HepG2 (cell line): Measurements from ENCODE around the gene NFE2. TPM values are rescaled to one million over a fixed set of nuclear protein-coding genes. Genes with fewer than 3 reads are reported as not detected.

Source experiments
- AGO2 ChIP-seq: fragments of 200-400 bp; formaldehyde crosslinking; optimal IDR thresholded peaks from 2 replicates; pipeline ENCODE3; 2017; ENCODE audit warnings: mild to moderate bottlenecking, low read depth, low read length, moderate library complexity
- HDAC2 ChIP-seq: sonication (generic); formaldehyde crosslinking; IDR thresholded peaks from 2 replicates; pipeline ENCODE4 v1.4.0; 2020; ENCODE audit warnings: missing genetic modification reagents
- HMGXB4 ChIP-seq, 2 experiments: sonication (generic) in 1 of 2; formaldehyde crosslinking in 1 of 2; IDR thresholded peaks; 2 replicates each; pipeline versions ENCODE4 v1.4.0 to v1.6.1; 2018 to 2020; ENCODE audit warnings: missing genetic modification reagents in 2 of 2, borderline replicate concordance in 1 of 2, low read depth in 1 of 2, mild to moderate bottlenecking in 1 of 2, missing biosample characterization in 1 of 2
- HNRNPL ChIP-seq: fragments of 200-400 bp; formaldehyde crosslinking; IDR thresholded peaks from 2 replicates; pipeline ENCODE4 v1.6.1; 2017; ENCODE audit warnings: mild to moderate bottlenecking, low read depth, low read length
- IRX3 ChIP-seq: sonication (generic); formaldehyde crosslinking; IDR thresholded peaks from 2 replicates; pipeline ENCODE4 v1.8.1; 2023; ENCODE audit warnings: mild to moderate bottlenecking, low read depth, missing genetic modification reagents, borderline replicate concordance
- MTA1 ChIP-seq: sonication (generic); formaldehyde crosslinking; IDR thresholded peaks from 2 replicates; pipeline ENCODE4 v1.4.0; 2020; ENCODE audit warnings: missing genetic modification reagents, mild to moderate bottlenecking, borderline replicate concordance
- NFYB ChIP-seq: sonication (generic); formaldehyde crosslinking; IDR thresholded peaks from 2 replicates; pipeline ENCODE4 v1.4.0; 2020; ENCODE audit warnings: missing genetic modification reagents
- PITX1 ChIP-seq: sonication (generic); formaldehyde crosslinking; IDR thresholded peaks from 2 replicates; pipeline ENCODE4 v1.5.1; 2020; ENCODE audit warnings: mild to moderate bottlenecking, missing genetic modification reagents
- ZFX ChIP-seq: sonication (generic); formaldehyde crosslinking; IDR thresholded peaks from 2 replicates; pipeline ENCODE4 v1.4.0; 2020; ENCODE audit warnings: mild to moderate bottlenecking, low read depth, missing genetic modification reagents, moderate library complexity
- ZNF264 ChIP-seq: sonication (generic); formaldehyde crosslinking; IDR thresholded peaks from 2 replicates; pipeline ENCODE4 v1.4.0; 2020; ENCODE audit warnings: missing genetic modification reagents
- ZNF331 ChIP-seq: sonication (generic); formaldehyde crosslinking; IDR thresholded peaks from 2 replicates; pipeline ENCODE4 v1.4.0; 2020; ENCODE audit warnings: missing genetic modification reagents
- ZNF513 ChIP-seq: sonication (generic); formaldehyde crosslinking; conservative IDR thresholded peaks from 2 replicates; pipeline ENCODE4 v1.5.0; 2020; ENCODE audit warnings: missing genetic modification reagents
- ZNF674 ChIP-seq: sonication (generic); formaldehyde crosslinking; IDR thresholded peaks from 2 replicates; pipeline ENCODE4 v1.5.0; 2020; ENCODE audit warnings: low read depth, mild to moderate bottlenecking, missing genetic modification reagents
- ZNF83 ChIP-seq: sonication (generic); formaldehyde crosslinking; IDR thresholded peaks from 2 replicates; pipeline ENCODE4 v1.4.0; 2020; ENCODE audit warnings: missing genetic modification reagents, mild to moderate bottlenecking, borderline replicate concordance
- polyA plus RNA-seq, 8 experiments: library from polyadenylated mRNA; depleted of rRNA in 3 of 8; stranded (reverse) in 7 of 8; unstranded in 1 of 8; fragments of >200 nt; fragmentation: Illumina TruSeq in 4 of 8; extraction: Trizol in 4 of 8; gene quantifications; 2 replicates each; pipeline versions ENCODE4 v1.2.1 to v1.2.3, GENCODE V29; 2011 to 2016; ENCODE audit warnings: low read depth in 4 of 8, missing spikeins in 1 of 8, mixed read lengths in 1 of 8; ENCODE audit not compliant: insufficient read depth in 1 of 8
- total RNA-seq, 5 experiments: library from RNA; depleted of rRNA; stranded (reverse); fragments of >200 nt; fragmentation: Illumina TruSeq; extraction: Trizol; gene quantifications; 2 replicates each; pipeline ENCODE4 v1.2.3, GENCODE V29; 2016; ENCODE audit warnings: low read depth in 1 of 5
- TF ChIP-seq, protein P1 (sequence below): sonication (generic); formaldehyde crosslinking; conservative IDR thresholded peaks from 2 replicates; pipeline ENCODE4 v1.8.0; 2022; ENCODE audit warnings: missing genetic modification reagents
- TF ChIP-seq, protein P2 (sequence below): sonication (generic); formaldehyde crosslinking; IDR thresholded peaks from 2 replicates; pipeline ENCODE4 v1.4.0; 2020; ENCODE audit warnings: missing genetic modification reagents

Gene NFE2
- total and polyA plus RNA-seq, 2 of the 13 experiments (the other 11 are each of a cell fraction or from before 2014, with no cell fraction given): 4.5 to 7.8 TPM

DNA sequence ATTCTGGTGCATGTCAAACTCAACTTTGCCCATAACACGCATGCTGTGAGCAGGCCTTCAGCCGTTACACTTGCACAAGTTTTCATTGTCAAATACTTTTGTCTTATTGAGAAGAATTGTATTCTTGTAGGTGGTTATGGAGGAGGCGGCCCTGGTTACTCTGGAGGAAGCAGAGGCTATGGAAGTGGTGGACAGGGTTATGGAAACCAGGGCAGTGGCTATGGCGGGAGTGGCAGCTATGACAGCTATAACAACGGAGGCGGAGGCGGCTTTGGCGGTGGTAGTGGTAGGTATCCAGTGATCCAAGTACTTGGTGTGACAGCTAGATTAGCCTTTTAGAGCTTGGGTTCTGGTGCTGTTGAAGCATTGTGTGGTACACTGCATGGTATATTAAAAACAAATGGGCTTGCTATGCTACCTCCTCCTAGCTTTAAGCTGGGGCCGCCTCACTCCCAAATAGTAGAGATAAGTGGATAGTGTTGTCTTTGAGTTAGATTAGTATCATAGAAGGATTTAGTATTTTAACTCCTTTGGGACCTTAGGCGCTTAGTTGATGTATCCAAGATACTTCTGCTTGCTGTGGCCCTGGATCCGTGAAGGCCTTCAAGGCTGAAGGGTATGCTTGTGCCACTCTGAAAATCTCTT is 17.7 kb downstream of the NFE2 start (continued):
- TF ChIP-seq, protein P1, sequence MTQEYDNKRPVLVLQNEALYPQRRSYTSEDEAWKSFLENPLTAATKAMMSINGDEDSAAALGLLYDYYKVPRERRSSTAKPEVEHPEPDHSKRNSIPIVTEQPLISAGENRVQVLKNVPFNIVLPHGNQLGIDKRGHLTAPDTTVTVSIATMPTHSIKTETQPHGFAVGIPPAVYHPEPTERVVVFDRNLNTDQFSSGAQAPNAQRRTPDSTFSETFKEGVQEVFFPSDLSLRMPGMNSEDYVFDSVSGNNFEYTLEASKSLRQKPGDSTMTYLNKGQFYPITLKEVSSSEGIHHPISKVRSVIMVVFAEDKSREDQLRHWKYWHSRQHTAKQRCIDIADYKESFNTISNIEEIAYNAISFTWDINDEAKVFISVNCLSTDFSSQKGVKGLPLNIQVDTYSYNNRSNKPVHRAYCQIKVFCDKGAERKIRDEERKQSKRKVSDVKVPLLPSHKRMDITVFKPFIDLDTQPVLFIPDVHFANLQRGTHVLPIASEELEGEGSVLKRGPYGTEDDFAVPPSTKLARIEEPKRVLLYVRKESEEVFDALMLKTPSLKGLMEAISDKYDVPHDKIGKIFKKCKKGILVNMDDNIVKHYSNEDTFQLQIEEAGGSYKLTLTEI: no peak
- TF ChIP-seq HDAC2 (CRISPR knock-in tag) (no peak), MTA1 (CRISPR knock-in tag) (no peak), ZNF83 (no peak), AGO2 (peak; percentile 35), NFYB (CRISPR knock-in tag) (no peak), PITX1 (no peak), IRX3 (CRISPR knock-in tag) (no peak), HMGXB4 (CRISPR knock-in tag; IDR thresholded peaks at IDR 0.05; ENCODE audit: borderline replicate concordance in 1 of 2, low read depth in 1 of 2) (no peak), ZFX (no peak), ZNF331 (CRISPR knock-in tag) (peak; percentile 24; the same call in 1 of the 2 replicates), ZNF264 (CRISPR knock-in tag) (no peak), HNRNPL (0 out of 2 replicates have a peak, but pooled peaks have one; percentile 20), ZNF674 (CRISPR knock-in tag) (no peak), ZNF513 (CRISPR knock-in tag) (no peak)
- TF ChIP-seq, protein P2, sequence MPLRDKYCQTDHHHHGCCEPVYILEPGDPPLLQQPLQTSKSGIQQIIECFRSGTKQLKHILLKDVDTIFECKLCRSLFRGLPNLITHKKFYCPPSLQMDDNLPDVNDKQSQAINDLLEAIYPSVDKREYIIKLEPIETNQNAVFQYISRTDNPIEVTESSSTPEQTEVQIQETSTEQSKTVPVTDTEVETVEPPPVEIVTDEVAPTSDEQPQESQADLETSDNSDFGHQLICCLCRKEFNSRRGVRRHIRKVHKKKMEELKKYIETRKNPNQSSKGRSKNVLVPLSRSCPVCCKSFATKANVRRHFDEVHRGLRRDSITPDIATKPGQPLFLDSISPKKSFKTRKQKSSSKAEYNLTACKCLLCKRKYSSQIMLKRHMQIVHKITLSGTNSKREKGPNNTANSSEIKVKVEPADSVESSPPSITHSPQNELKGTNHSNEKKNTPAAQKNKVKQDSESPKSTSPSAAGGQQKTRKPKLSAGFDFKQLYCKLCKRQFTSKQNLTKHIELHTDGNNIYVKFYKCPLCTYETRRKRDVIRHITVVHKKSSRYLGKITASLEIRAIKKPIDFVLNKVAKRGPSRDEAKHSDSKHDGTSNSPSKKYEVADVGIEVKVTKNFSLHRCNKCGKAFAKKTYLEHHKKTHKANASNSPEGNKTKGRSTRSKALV: no peak
